Measurements from ENCODE around the gene CCDC15.
"Not testable (repeated sequence)": the region's sequence is repeated elsewhere in the genome, so short reads cannot be mapped to it uniquely, and the experiment has no call there.

Gene CCDC15

GRCh38 chr11:125005491-125005890 lies 51.5 kb downstream of the CCDC15 start:
- no peak for DNase-seq

GRCh38 chr11:125016413-125016812 lies 62.4 kb downstream of the CCDC15 start:
- DNase-seq = no peak

- DNase-seq = no peak
Measured at GRCh38 chr11:125020342-125020741, 66.3 kb downstream of the CCDC15 start.

- DNase-seq = no peak
Measured at GRCh38 chr11:125022551-125022950, 68.5 kb downstream of the CCDC15 start.

GRCh38 chr11:125025968-125026367 lies 72.0 kb downstream of the CCDC15 start:
- no peak for DNase-seq

GRCh38 chr11:125029431-125029830 lies 75.4 kb downstream of the CCDC15 start:
- not testable (repeated sequence) for DNase-seq

- DNase-seq = no peak
Measured at GRCh38 chr11:125036933-125037332, 82.9 kb downstream of the CCDC15 start.

- DNase-seq = no peak
Measured at GRCh38 chr11:125049164-125049792, 95.3 kb downstream of the CCDC15 start.

GRCh38 chr11:125052047-125052446 lies 98.0 kb downstream of the CCDC15 start:
- DNase-seq = no peak

GRCh38 chr11:125053167-125053566 lies 99.2 kb downstream of the CCDC15 start:
- no peak for DNase-seq

- DNase-seq = no peak
Measured at GRCh38 chr11:125055107-125055715, 101.2 kb downstream of the CCDC15 start.

GRCh38 chr11:125056111-125056510 lies 102.1 kb downstream of the CCDC15 start:
- DNase-seq = not testable (repeated sequence)

GRCh38 chr11:125056931-125057692 lies 103.1 kb downstream of the CCDC15 start:
- DNase-seq = no peak

- no peak for DNase-seq
Measured at GRCh38 chr11:125057693-125058016, 103.7 kb downstream of the CCDC15 start.

- no peak for DNase-seq
Measured at GRCh38 chr11:125061281-125061680, 107.3 kb downstream of the CCDC15 start.

- DNase-seq = no peak
Measured at GRCh38 chr11:125062218-125062930, 108.4 kb downstream of the CCDC15 start.

GRCh38 chr11:125062931-125063428 lies 109.0 kb downstream of the CCDC15 start, which contains the start of gene SLC37A2:
Gene SLC37A2 (plus strand): TSS chr11:125063305. CDS start chr11:125063368, 63 bp downstream.
- no peak for DNase-seq

- no peak for DNase-seq
Measured at GRCh38 chr11:125063429-125064043, 109.5 kb downstream of the CCDC15 start.

- DNase-seq = no peak
Measured at GRCh38 chr11:125064070-125064469, 110.1 kb downstream of the CCDC15 start.

- DNase-seq = no peak
Measured at GRCh38 chr11:125068368-125068767, 114.4 kb downstream of the CCDC15 start.

GRCh38 chr11:125069008-125069407 lies 115.0 kb downstream of the CCDC15 start:
- DNase-seq = no peak

GRCh38 chr11:125069796-125070195 lies 115.8 kb downstream of the CCDC15 start:
- no peak for DNase-seq

Data from NCI-H2171 (cell line).